Fibroblast of villous mesenchyme (primary cell): ENCODE results near the gene POPDC3. TPM values are rescaled to one million over a fixed set of nuclear protein-coding genes. Genes with fewer than 3 reads are reported as not detected.

Experiments
- DNase-seq: peaks from one replicate; pipeline ENCODE4 v3.0.0-alpha.2; 2010; ENCODE audit warnings: low read depth
- H3K4me3 ChIP-seq: 2 replicates; pipeline ENCODE4 v1.5.1; 2011; ENCODE audit warnings: low read depth, mild to moderate bottlenecking, low read length
- total RNA-seq: library from RNA; depleted of rRNA; stranded (reverse); fragments of >200 nt; gene quantifications from 2 replicates; pipeline ENCODE4 v1.2.3, GENCODE V29; 2012
- TF ChIP-seq, protein P1 (sequence below): IDR thresholded peaks from 2 replicates; pipeline ENCODE4 v1.5.1; 2012; ENCODE audit warnings: low read depth, mild to moderate bottlenecking, low read length; ENCODE audit not compliant: insufficient read depth

POPDC3 gene
- total RNA-seq, 1 donor, result 19.4 TPM

DNA sequence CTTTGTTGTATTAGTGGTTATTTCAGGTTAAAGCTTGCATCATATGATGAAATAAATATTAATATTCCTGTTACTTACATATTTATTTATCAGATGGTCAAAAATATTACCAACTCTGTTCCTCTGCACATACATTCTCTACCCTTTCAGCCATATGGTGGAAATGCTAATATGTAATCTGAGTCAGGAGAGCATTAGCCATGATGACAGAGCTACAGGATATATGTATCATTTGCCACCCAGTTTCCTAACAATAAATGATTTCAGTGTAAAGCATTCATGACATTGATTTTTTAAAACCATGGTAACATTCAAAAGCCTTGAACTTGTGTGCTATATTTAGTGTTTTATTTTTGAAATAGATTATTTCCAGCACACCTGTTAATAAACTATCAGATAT, 16.6 kb downstream of the POPDC3 start:
- DNase-seq, result no peak
- H3K4me3 ChIP-seq, result no peak overlapping the region
- TF ChIP-seq, protein P1, sequence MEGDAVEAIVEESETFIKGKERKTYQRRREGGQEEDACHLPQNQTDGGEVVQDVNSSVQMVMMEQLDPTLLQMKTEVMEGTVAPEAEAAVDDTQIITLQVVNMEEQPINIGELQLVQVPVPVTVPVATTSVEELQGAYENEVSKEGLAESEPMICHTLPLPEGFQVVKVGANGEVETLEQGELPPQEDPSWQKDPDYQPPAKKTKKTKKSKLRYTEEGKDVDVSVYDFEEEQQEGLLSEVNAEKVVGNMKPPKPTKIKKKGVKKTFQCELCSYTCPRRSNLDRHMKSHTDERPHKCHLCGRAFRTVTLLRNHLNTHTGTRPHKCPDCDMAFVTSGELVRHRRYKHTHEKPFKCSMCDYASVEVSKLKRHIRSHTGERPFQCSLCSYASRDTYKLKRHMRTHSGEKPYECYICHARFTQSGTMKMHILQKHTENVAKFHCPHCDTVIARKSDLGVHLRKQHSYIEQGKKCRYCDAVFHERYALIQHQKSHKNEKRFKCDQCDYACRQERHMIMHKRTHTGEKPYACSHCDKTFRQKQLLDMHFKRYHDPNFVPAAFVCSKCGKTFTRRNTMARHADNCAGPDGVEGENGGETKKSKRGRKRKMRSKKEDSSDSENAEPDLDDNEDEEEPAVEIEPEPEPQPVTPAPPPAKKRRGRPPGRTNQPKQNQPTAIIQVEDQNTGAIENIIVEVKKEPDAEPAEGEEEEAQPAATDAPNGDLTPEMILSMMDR, result no peak

DNA sequence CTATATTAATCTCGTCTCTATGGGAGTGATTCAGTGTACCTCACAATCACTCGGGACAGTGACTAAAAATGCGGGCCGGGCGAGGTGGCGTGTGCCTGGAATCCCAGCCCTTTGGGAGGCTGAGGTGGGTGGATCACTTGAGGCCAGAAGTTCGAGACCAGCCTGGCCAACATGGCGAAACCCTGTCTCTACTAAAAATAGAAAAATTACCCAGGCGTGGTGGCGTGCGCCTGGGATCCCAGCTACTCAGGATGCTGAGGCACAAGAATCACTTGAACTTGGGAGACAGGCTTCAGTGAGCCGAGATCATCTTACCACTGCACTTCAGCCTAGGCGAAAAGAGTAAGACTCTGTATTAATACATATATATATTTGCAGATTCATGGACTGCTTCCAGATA, 17.4 kb downstream of the POPDC3 start:
- DNase-seq, result no peak

DNA sequence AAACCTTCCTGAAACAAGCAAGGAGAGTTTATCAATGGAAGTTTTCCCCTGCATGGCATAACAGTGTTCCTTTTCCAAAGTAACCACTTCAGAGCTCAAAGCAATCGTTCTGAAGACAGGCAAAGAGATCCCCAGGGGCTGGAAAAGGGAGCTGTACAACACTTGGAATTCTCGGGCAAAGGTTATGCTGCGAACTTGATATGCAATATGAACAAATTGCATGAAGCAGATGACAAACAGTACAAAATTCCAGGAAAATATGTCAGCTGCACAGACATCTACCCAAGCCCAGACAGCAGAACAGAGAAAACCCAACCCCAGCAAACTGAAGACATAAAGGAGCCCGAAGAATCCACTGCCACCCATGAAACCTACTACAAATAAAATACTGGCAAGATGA, 18.4 kb downstream of the POPDC3 start:
- DNase-seq, result no peak
- TF ChIP-seq, protein P1, result no peak
- H3K4me3 ChIP-seq, result no peak overlapping the region

More for the DNA sequence above, 17.4 kb downstream of the POPDC3 start:
- H3K4me3 ChIP-seq, result no peak overlapping the region
- TF ChIP-seq, protein P1, result no peak

DNA sequence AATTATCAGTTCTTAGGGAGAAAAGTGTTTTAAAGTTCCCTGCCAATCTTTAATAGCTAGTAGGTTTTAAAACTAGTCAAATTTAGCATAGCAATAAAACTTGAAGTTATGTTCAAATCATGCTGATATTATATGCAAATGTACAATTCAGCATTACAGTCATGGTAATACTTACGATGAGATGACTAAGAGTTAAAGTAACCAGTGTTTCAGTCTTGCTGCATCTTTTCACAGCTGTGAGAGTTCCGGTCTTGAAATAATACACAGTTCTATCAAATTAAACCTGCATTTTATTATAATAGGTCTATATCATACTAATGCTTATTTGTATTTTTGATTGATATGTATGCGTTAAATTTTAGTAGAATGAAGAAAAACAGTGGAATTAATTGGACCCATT, 26.1 kb downstream of the POPDC3 start:
- no peak overlapping the region for H3K4me3 ChIP-seq
- TF ChIP-seq, protein P1, result no peak
- DNase-seq, result no peak

DNA sequence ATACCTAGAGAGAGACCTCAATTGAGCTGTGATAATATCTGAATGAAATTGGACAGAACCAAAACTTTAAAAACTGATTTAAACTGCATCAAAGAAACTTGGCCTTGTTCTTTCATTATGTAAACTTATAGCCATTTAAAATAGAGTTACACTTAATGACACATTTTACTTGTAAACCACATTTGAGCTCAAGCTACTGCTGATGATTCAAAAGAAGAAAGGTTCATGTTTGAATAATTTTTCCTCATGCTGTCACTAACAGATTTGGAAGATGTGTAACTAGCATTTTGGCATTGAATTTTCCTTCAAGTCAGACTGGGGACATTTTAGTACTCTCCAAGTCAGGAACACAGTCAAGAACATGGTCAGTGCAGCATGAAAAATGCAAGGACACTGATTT, 26.9 kb downstream of the POPDC3 start:
- H3K4me3 ChIP-seq, result no peak overlapping the region
- DNase-seq, result no peak
- TF ChIP-seq, protein P1, result no peak

DNA sequence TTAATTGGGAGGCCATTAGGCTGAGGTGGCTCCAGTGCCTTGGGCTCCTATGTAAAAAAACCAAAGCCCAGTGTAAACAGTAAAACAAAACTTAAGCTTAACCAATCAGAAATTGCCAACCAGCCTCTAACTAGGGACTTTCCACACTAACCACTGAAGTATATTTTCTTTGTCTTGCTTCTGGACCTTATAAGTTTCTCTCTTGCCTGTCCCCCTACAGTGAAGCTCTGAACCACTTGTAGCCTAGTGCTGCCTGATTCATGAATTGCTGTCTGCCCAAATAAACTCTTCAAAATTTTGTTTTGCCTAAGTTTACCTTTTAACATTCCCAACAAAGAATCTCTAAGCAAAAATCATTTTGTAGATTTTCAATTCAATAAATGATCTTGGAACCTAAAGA, 28.2 kb downstream of the POPDC3 start:
- DNase-seq, result peak; percentile 2
- TF ChIP-seq, protein P1, result no peak
- no peak overlapping the region for H3K4me3 ChIP-seq

DNA sequence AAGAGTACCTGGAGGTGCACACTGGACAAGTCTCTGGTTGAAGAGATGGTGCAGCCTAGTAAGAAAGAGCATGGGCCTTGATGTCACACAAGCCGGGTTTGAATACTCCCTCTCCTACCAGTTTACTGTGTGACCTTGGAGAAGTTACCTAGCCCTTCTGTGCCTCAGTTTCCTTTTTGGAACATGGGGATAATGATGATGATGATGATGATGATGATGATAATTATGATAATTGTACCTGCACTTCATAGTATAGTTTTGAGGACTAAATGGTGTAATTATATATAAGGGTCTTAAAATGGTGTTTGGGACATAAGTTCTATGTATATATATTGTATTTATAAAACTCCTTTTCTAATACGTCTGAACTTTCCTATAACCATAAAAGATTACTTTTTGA, 41.7 kb downstream of the POPDC3 start:
- no peak overlapping the region for H3K4me3 ChIP-seq
- TF ChIP-seq, protein P1, result no peak
- no peak for DNase-seq
